K562 (cell line): ENCODE results near the gene CNTN5. TPM values are rescaled to one million over a fixed set of nuclear protein-coding genes. Genes with fewer than 3 reads are reported as not detected.

ENCODE experiments used
- ATAC-seq: fragments of 200-7000 bp; cut with Tn5 transposase; 3 replicates; pipeline ENCODE4 v1.9.1; 2020; ENCODE audit warnings: moderate library complexity
- BruUV-seq: library from RNA; stranded (reverse); fragments of 400-500 nt; replicated peaks from 2 replicates; lab custom pipeline; 2021; lab: Mats Ljungman, UMichigan
- CTCF ChIA-PET: fragments of 300-600 bp; formaldehyde crosslinking; extraction: SDS; loops from one replicate; lab custom pipeline; 2021; ENCODE audit warnings: low intra/inter-chr PET ratio; lab: Yijun Ruan, JAX
- POLR2A ChIA-PET: fragments of 300-600, 350-650 bp; sonication (Branson Sonifier 250); formaldehyde crosslinking; extraction: SDS; loops from one replicate; lab custom pipeline; 2021; ENCODE audit warnings: antibody characterized with exemption, inconsistent platforms; lab: Yijun Ruan, JAX
- DNase-seq, 4 experiments: peaks; one replicate each; pipeline versions ENCODE4 v3.0.0 to v3.0.0-alpha.2; 2011 to 2018; ENCODE audit warnings: low spot score in 3 of 4, mixed read lengths in 3 of 4; ENCODE audit errors: extremely low read depth in 1 of 4
- FAIRE-seq: peaks from 2 replicates; lab custom pipeline; 2011; peaks lifted over from hg19 to GRCh38; lab: Jason Lieb, UNC
- H2AFZ ChIP-seq: 2 replicates; pipeline ENCODE4 v1.6.0; 2011; ENCODE audit warnings: low read depth, low read length, control low read depth, inconsistent platforms
- H3K27ac ChIP-seq: fragments of 200-600 bp; 3 replicates; pipeline ENCODE4 v1.8.0; 2011; ENCODE audit warnings: low read depth, mild to moderate bottlenecking, control low read depth, inconsistent platforms, low read length, moderate library complexity, mixed read lengths; ENCODE audit errors: extremely low read depth
- H3K27me3 ChIP-seq, 2 experiments: fragments of 300-600 bp in 1 of 2; 2 replicates in 1 of 2; 3 replicates in 1 of 2; pipeline versions ENCODE4 v1.6.0 to v1.8.0; 2011; ENCODE audit warnings: inconsistent platforms in 2 of 2, low read length in 2 of 2, mild to moderate bottlenecking in 1 of 2, mixed read lengths in 1 of 2, moderate library complexity in 1 of 2; ENCODE audit not compliant: control insufficient read depth in 2 of 2, insufficient read depth in 2 of 2
- H3K36me3 ChIP-seq: fragments of 300-600 bp; 3 replicates; pipeline ENCODE4 v1.8.0; 2011; ENCODE audit warnings: mild to moderate bottlenecking, low read length, inconsistent platforms; ENCODE audit not compliant: control insufficient read depth, insufficient read depth
- H3K4me1 ChIP-seq, 2 experiments: fragments of 200-600 bp in 1 of 2; replicated peaks in 1 of 2; 2 replicates in 1 of 2; 3 replicates in 1 of 2; pipeline versions ENCODE4 v1.5.1 to v1.8.0; 2011; ENCODE audit warnings: inconsistent platforms in 2 of 2, low read length in 2 of 2, mild to moderate bottlenecking in 1 of 2, mixed read lengths in 1 of 2, moderate library complexity in 1 of 2; ENCODE audit not compliant: control insufficient read depth in 2 of 2, insufficient read depth in 2 of 2
- H3K4me2 ChIP-seq: 2 replicates; pipeline ENCODE4 v1.6.1; 2011; ENCODE audit warnings: low read length, control low read depth, inconsistent platforms, mixed read lengths; ENCODE audit not compliant: insufficient read depth
- H3K4me3 ChIP-seq: fragments of 200-600 bp; sonication (generic), shearing (Covaris generic); 2 replicates; pipeline ENCODE4 v1.5.1; 2016; ENCODE audit warnings: control low read depth, inconsistent platforms
- H3K79me2 ChIP-seq: fragments of 200-600 bp; 3 replicates; pipeline ENCODE4 v1.8.0; 2011; ENCODE audit warnings: low read length, inconsistent platforms; ENCODE audit not compliant: control insufficient read depth, insufficient read depth
- H3K9ac ChIP-seq, 2 experiments: 2 replicates each; pipeline versions ENCODE4 v1.6.0 to v1.6.1; 2011; ENCODE audit warnings: low read depth in 2 of 2, low read length in 2 of 2, control low read depth in 1 of 2, inconsistent platforms in 1 of 2, mild to moderate bottlenecking in 1 of 2, mixed read lengths in 1 of 2; ENCODE audit not compliant: insufficient read depth in 1 of 2
- H3K9me1 ChIP-seq: one replicate; pipeline ENCODE4 v1.6.0; 2011; ENCODE audit warnings: inconsistent platforms, mild to moderate bottlenecking, low read length, moderate library complexity; ENCODE audit not compliant: control insufficient read depth, insufficient read depth
- H3K9me3 ChIP-seq: replicated peaks from 2 replicates; pipeline ENCODE4 v1.5.1; 2011; ENCODE audit warnings: low read depth, low read length, inconsistent platforms; ENCODE audit not compliant: control insufficient read depth, insufficient read depth
- H4K20me1 ChIP-seq: replicated peaks from 2 replicates; pipeline ENCODE4 v1.6.1; 2011; ENCODE audit warnings: low read length, inconsistent platforms, mixed read lengths; ENCODE audit not compliant: control insufficient read depth, insufficient read depth
- ATF7 ChIP-seq: fragments of 450-650 bp; IDR thresholded peaks from 2 replicates; pipeline ENCODE4 v1.7.1; 2014; ENCODE audit warnings: mild to moderate bottlenecking, moderate library complexity
- ETV6 ChIP-seq, 3 experiments: fragments of 150-350 bp in 1 of 3; sonication (generic) in 1 of 3; formaldehyde crosslinking in 1 of 3; IDR thresholded peaks; 2 replicates each; pipeline versions ENCODE4 v1.6.1 to v1.8.0; 2014 to 2022; ENCODE audit warnings: borderline replicate concordance in 2 of 3, low read depth in 2 of 3, antibody characterized with exemption in 1 of 3, low read length in 1 of 3, mild to moderate bottlenecking in 1 of 3, missing genetic modification reagents in 1 of 3
- FOXA3 ChIP-seq, 2 experiments: fragments of 450-650 bp in 1 of 2; sonication (generic) in 1 of 2; formaldehyde crosslinking; IDR thresholded peaks in 1 of 2; conservative IDR thresholded peaks in 1 of 2; 2 replicates each; pipeline versions ENCODE4 v1.4.0 to v1.8.0; 2020 to 2022; ENCODE audit warnings: mild to moderate bottlenecking in 2 of 2, missing genetic modification reagents in 1 of 2
- GTF3C2 ChIP-seq: IDR thresholded peaks from 3 replicates; pipeline ENCODE4 v1.6.1; 2011; ENCODE audit warnings: borderline replicate concordance, mild to moderate bottlenecking, moderate library complexity; ENCODE audit not compliant: insufficient read length; ENCODE audit errors: extremely low read depth
- HEY1 ChIP-seq: fragments of 250-450 bp; sonication (Bioruptor Pico); IDR thresholded peaks from 2 replicates; pipeline ENCODE4 v1.5.0; 2020; ENCODE audit warnings: mild to moderate bottlenecking, moderate library complexity, borderline replicate concordance
- HMGN3 ChIP-seq: IDR thresholded peaks from 2 replicates; pipeline ENCODE4 v1.6.1; 2011; ENCODE audit warnings: borderline replicate concordance, low read depth, mild to moderate bottlenecking, mixed read lengths, low read length; ENCODE audit not compliant: insufficient read length; ENCODE audit errors: extremely low read depth
- IRF2 ChIP-seq: sonication (generic); formaldehyde crosslinking; IDR thresholded peaks from 2 replicates; pipeline ENCODE4 v1.8.1; 2022; ENCODE audit warnings: mild to moderate bottlenecking, missing genetic modification reagents
- MYBL2 ChIP-seq, 2 experiments: fragments of 450-650 bp in 1 of 2; sonication (generic) in 1 of 2; formaldehyde crosslinking in 1 of 2; IDR thresholded peaks; 2 replicates each; pipeline versions ENCODE4 v1.6.1 to v1.8.1; 2017 to 2022; ENCODE audit warnings: borderline replicate concordance in 1 of 2, inconsistent platforms in 1 of 2, low read depth in 1 of 2, mild to moderate bottlenecking in 1 of 2, missing genetic modification reagents in 1 of 2, moderate library complexity in 1 of 2
- RBM34 ChIP-seq: fragments of 200-400 bp; formaldehyde crosslinking; IDR thresholded peaks from 2 replicates; pipeline ENCODE4 v1.6.1; 2018; ENCODE audit warnings: low read length, borderline replicate concordance; ENCODE audit not compliant: insufficient read depth
- TCF3 ChIP-seq: sonication (generic); formaldehyde crosslinking; IDR thresholded peaks from 2 replicates; pipeline ENCODE4 v1.4.0; 2020; ENCODE audit warnings: mild to moderate bottlenecking, missing genetic modification reagents
- ZBTB7A ChIP-seq: IDR thresholded peaks from 2 replicates; pipeline ENCODE4 v1.6.1; 2011; ENCODE audit warnings: low read depth, mild to moderate bottlenecking, low read length, moderate library complexity, borderline replicate concordance; ENCODE audit not compliant: control insufficient read depth
- ZNF146 ChIP-seq: IDR thresholded peaks from one replicate; pipeline ENCODE4 v1.6.1; 2018; ENCODE audit warnings: missing compliant biosample characterization; ENCODE audit not compliant: unreplicated experiment
- ZNF561 ChIP-seq: fragments of 450-650 bp; formaldehyde crosslinking; conservative IDR thresholded peaks from 2 replicates; pipeline ENCODE4 v1.4.0; 2020; ENCODE audit warnings: mild to moderate bottlenecking, moderate library complexity
- ZNF589 ChIP-seq: fragments of 200-800 bp; sonication (Bioruptor generic); IDR thresholded peaks from 2 replicates; pipeline ENCODE4 v1.6.1; 2016; ENCODE audit warnings: low read depth, missing genetic modification characterization, missing compliant biosample characterization
- WGBS: fragments of 100-300 bp; shearing (Covaris generic); methylation state at CpG from one replicate; pipeline ENCODE4 v1.1.6; 2016; ENCODE audit warnings: low coverage, mixed read lengths; ENCODE audit not compliant: insufficient coverage; ENCODE audit errors: missing lambda C conversion rate; 5-methylcytosine and 5-hydroxymethylcytosine counted together
- in situ Hi-C: fragments of 300-500 bp; cut with MboI; formaldehyde crosslinking; loops from 4 replicates; pipeline ENCODE4 v1.15.0; 2018; ENCODE audit warnings: inconsistent platforms, mixed read lengths
- intact Hi-C: fragments of 100-400 bp; cut with micrococcal nuclease; formaldehyde crosslinking; loops from 2 replicates; pipeline ENCODE4 v1.14.2; 2022
- polyA plus RNA-seq, 8 experiments: library from polyadenylated mRNA; depleted of rRNA in 4 of 8; stranded (reverse) in 5 of 8; unstranded in 3 of 8; fragments of >200 nt; fragmentation: Nextera tagmentation in 2 of 8; fragmentation: Illumina TruSeq in 1 of 8; extraction: Ambion mirVana in 2 of 8; extraction: Trizol in 1 of 8; gene quantifications; 2 replicates each; pipeline versions ENCODE4 v1.2.1 to v1.2.3, GENCODE V29; 2011 to 2014; ENCODE audit warnings: inconsistent platforms in 1 of 8, missing spikeins in 1 of 8
- total RNA-seq, 7 experiments: library from RNA; depleted of rRNA in 6 of 7; stranded (reverse); fragments of >200 nt in 6 of 7; fragmentation: Illumina TruSeq in 2 of 7; extraction: Trizol in 2 of 7; gene quantifications; 2 replicates each; pipeline versions ENCODE4 v1.2.1 to v1.2.3, GENCODE V29; 2011 to 2021; ENCODE audit warnings: low replicate concordance in 1 of 7
- TF ChIP-seq, protein P1 (sequence below): sonication (generic); formaldehyde crosslinking; IDR thresholded peaks from 2 replicates; pipeline ENCODE4 v1.8.1; 2023; ENCODE audit warnings: mild to moderate bottlenecking, missing genetic modification reagents

Gene CNTN5
- total and polyA plus RNA-seq, 9 of the 15 experiments (the other 6 are each of a cell fraction or from before 2014, with no cell fraction given), result 0.03 TPM; not detected in 8

- H3K4me2 ChIP-seq, result no peak overlapping the region
- TF ChIP-seq FOXA3 (CRISPR knock-in tag; conservative IDR thresholded peaks at IDR 0.05 in 1 of 2, IDR thresholded peaks at IDR 0.05 in 1 of 2) (no peak), IRF2 (CRISPR knock-in tag) (no peak), MYBL2 (IDR thresholded peaks at IDR 0.05; ENCODE audit: low read depth) (no peak), MYBL2 (CRISPR knock-in tag; IDR thresholded peaks at IDR 0.05; ENCODE audit: borderline replicate concordance) (no peak), ZNF561 (CRISPR knock-in tag) (no peak), ETV6 (IDR thresholded peaks at IDR 0.05; ENCODE audit: borderline replicate concordance in 1 of 2, low read depth in 2 of 2, low read length in 1 of 2) (no peak), ETV6 (CRISPR knock-in tag; IDR thresholded peaks at IDR 0.05; ENCODE audit: borderline replicate concordance) (no peak), HMGN3 (no peak), ZNF146 (CRISPR knock-in tag) (no peak), TCF3 (CRISPR knock-in tag) (no peak), ZNF589 (CRISPR knock-in tag) (no peak), ATF7 (no peak), ZBTB7A (no peak), GTF3C2 (no peak), RBM34 (no peak), HEY1 (CRISPR knock-in tag) (no peak)
- TF ChIP-seq, protein P1, sequence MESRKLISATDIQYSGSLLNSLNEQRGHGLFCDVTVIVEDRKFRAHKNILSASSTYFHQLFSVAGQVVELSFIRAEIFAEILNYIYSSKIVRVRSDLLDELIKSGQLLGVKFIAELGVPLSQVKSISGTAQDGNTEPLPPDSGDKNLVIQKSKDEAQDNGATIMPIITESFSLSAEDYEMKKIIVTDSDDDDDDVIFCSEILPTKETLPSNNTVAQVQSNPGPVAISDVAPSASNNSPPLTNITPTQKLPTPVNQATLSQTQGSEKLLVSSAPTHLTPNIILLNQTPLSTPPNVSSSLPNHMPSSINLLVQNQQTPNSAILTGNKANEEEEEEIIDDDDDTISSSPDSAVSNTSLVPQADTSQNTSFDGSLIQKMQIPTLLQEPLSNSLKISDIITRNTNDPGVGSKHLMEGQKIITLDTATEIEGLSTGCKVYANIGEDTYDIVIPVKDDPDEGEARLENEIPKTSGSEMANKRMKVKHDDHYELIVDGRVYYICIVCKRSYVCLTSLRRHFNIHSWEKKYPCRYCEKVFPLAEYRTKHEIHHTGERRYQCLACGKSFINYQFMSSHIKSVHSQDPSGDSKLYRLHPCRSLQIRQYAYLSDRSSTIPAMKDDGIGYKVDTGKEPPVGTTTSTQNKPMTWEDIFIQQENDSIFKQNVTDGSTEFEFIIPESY, result no peak
- TF ChIP-seq, all 486 proteins: peak for 0
- in situ Hi-C loops (no loop called here), intact Hi-C loops (no loop called here)
- Histone ChIP-seq H3K4me3 (no peak overlapping the region), H3K9ac (no peak overlapping the region), H3K4me1 (no peaks in the 10 kb centered on the region), H3K79me2 (no peaks in the 10 kb centered on the region), H3K9me3 (no peaks in the 10 kb centered on the region), H2AFZ (no peak overlapping the region), H3K9me1 (no peaks in the 10 kb centered on the region), H3K27ac (no peak overlapping the region), H3K36me3 (no peaks in the 10 kb centered on the region), H3K27me3 (no peaks in the 10 kb centered on the region), H4K20me1 (no peaks in the 10 kb centered on the region)
- CTCF ChIA-PET, result no interaction called here
- WGBS, result 0% methylated on average over 6 of the region's 6 CpGs
- POLR2A ChIA-PET, result no interaction called here
- BruUV-seq, result no TSS peak
- no peak for ATAC-seq
- no peak for FAIRE-seq
- DNase-seq, result no peak
Measured at GRCh38 chr11:100294748-100295147, 1274.0 kb downstream of the CNTN5 start.
